ENCODE measurements around the gene OPA3. TPM values are rescaled to one million over a fixed set of nuclear protein-coding genes. Genes with fewer than 3 reads are reported as not detected.

The OPA3 gene
- total and polyA plus RNA-seq, 2 donors (not counting 1 experiment from before 2014, with no cell fraction given), result 7.3 to 11.2 TPM

DNA sequence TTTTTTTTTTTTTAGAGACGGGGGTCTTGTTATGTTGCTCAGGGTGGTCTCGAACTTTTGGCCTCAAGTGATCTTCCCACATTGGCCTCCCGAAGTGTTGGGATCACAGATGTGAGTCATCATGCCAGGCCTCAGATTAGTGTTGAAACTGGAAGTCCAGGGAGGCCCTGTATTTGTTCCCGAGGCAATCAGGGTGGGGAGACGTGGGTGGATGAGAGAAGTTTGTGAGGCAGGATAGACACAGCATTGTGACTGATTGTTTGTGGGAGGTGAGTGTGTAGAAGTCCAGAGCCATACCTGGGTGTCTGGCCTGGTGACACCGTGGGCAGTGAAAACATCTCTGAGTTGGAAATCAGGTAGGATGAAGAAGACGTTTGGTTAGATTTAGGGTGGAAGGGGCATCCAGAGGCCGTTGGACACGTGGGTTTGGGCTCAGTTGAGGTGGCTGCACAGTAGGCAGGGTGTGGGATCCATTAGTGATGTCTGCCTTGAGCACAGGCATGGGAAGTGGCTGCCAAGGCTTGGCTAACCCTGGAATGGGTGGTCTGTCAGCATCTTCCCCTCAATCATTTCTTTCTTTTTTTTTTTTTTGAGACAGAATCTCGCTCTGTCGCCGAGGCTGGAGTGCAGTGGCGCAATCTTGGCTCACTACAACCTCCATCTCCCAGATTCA is 100.2 kb downstream of the OPA3 start:
- Histone ChIP-seq H3K4me3 (ENCODE audit: control extremely low read depth in 1 of 5, extremely low read depth in 1 of 5, insufficient read depth in 1 of 5, low read depth in 2 of 5, low read length in 4 of 5) (no peak overlapping the region), H4K20me1 (ENCODE audit: control insufficient read depth, insufficient read depth, low read length, poor library complexity, severe bottlenecking) (no peaks in the 10 kb centered on the region), H3K36me3 (replicated peaks in 1 of 2; ENCODE audit: control extremely low read depth in 1 of 2, control insufficient read depth in 1 of 2, extremely low read depth in 1 of 2, insufficient read depth in 2 of 2, low read length in 1 of 2) (no peaks in the 10 kb centered on the region), H3K27ac (ENCODE audit: low read length in 2 of 2) (no peak overlapping the region), H3K4me1 (ENCODE audit: control insufficient read depth in 2 of 2, insufficient read depth in 2 of 2, low read length in 2 of 2) (peaks cover 3 to 9% of the 10 kb centered on the region in 2 donors), H3K27me3 (replicated peaks in 1 of 4; ENCODE audit: control extremely low read depth in 1 of 4, control insufficient read depth in 3 of 4, insufficient read depth in 4 of 4, low read length in 3 of 4) (no peaks in the 10 kb centered on the region), H3K4me2 (replicated peaks; ENCODE audit: low read depth, low read length, poor library complexity, severe bottlenecking) (no peak overlapping the region), H3K79me2 (ENCODE audit: control insufficient read depth, insufficient read depth, low read length) (no peaks in the 10 kb centered on the region), H2AFZ (ENCODE audit: insufficient read depth, low read depth, low read length, poor library complexity, severe bottlenecking) (no peak overlapping the region), H3K9ac (ENCODE audit: low read length) (no peak overlapping the region), H3K9me3 (ENCODE audit: control extremely low read depth in 1 of 3, control insufficient read depth in 2 of 3, insufficient read depth in 1 of 3, low read length in 2 of 3) (no peaks in the 10 kb centered on the region)
- Mint-ChIP-seq H3K27ac (no peak overlapping the region), H3K4me1 (peaks cover 12% of the 10 kb centered on the region), H3K9me3 (ENCODE audit: insufficient read depth) (no peaks in the 10 kb centered on the region), H3K4me3 (no peak overlapping the region), H3K27me3 (no peaks in the 10 kb centered on the region)
- POLR2A ChIA-PET, result interaction anchor here (0.6 to 1.6 kb wide), 2 partner anchors 15 to 1627 kb away, joined by 5 to 7 read pairs; no protein-coding TSS in a partner anchor
- no peak for TF ChIP-seq CTCF (IDR thresholded peaks at IDR 0.05)
- TF ChIP-seq EZH2 (IDR thresholded peaks at IDR 0.05; ENCODE audit: borderline replicate concordance, insufficient read depth, low read depth, low read length, poor library complexity, severe bottlenecking), result no peak
- intact Hi-C loops (cut with micrococcal nuclease), result loop anchor here (2.0 to 10.0 kb wide), 3 partner anchors 16 to 240 kb away; partner anchors contain the start of gene EXOC3L2
- DNase-seq (peak; percentile 30), ATAC-seq (ENCODE audit: low read depth) (no peak)
- CTCF ChIA-PET, result interaction anchor here (0.6 to 10.4 kb wide), 17 partner anchors 11 to 158 kb away, joined by 3 to 453 read pairs (median 11); partner anchors contain the start of genes FOSB and RTN2
- WGBS (ENCODE audit: insufficient coverage), result 100% methylated on average over 3 of the region's 13 CpGs

- no peak overlapping the region for H3K9ac ChIP-seq (ENCODE audit: low read length)
- DNase-seq, result no peak
- WGBS (ENCODE audit: insufficient coverage), result 87% methylated on average over 5 of the region's 5 CpGs
- Mint-ChIP-seq H3K4me3 (no peak overlapping the region), H3K9me3 (ENCODE audit: insufficient read depth) (no peaks in the 10 kb centered on the region), H3K4me1 (peaks cover 23% of the 10 kb centered on the region), H3K27ac (no peak overlapping the region), H3K27me3 (no peaks in the 10 kb centered on the region)
- no peaks in the 10 kb centered on the region for H3K9me3 ChIP-seq (ENCODE audit: control extremely low read depth in 1 of 3, control insufficient read depth in 2 of 3, insufficient read depth in 1 of 3, low read length in 2 of 3)
- no peaks in the 10 kb centered on the region for H4K20me1 ChIP-seq (ENCODE audit: control insufficient read depth, insufficient read depth, low read length, poor library complexity, severe bottlenecking)
- H2AFZ ChIP-seq (ENCODE audit: insufficient read depth, low read depth, low read length, poor library complexity, severe bottlenecking), result no peak overlapping the region
- H3K27me3 ChIP-seq (replicated peaks in 1 of 4; ENCODE audit: control extremely low read depth in 1 of 4, control insufficient read depth in 3 of 4, insufficient read depth in 4 of 4, low read length in 3 of 4), result no peaks in the 10 kb centered on the region
- no peak overlapping the region for H3K4me3 ChIP-seq (ENCODE audit: control extremely low read depth in 1 of 5, extremely low read depth in 1 of 5, insufficient read depth in 1 of 5, low read depth in 2 of 5, low read length in 4 of 5)
- H3K4me2 ChIP-seq (replicated peaks; ENCODE audit: low read depth, low read length, poor library complexity, severe bottlenecking), result no peak overlapping the region
- H3K79me2 ChIP-seq (ENCODE audit: control insufficient read depth, insufficient read depth, low read length), result no peaks in the 10 kb centered on the region
- H3K4me1 ChIP-seq (ENCODE audit: control insufficient read depth in 2 of 2, insufficient read depth in 2 of 2, low read length in 2 of 2), result peaks cover 6 to 16% of the 10 kb centered on the region in 2 donors
- no peak overlapping the region for H3K27ac ChIP-seq (ENCODE audit: low read length in 2 of 2)
- TF ChIP-seq EZH2 (IDR thresholded peaks at IDR 0.05; ENCODE audit: borderline replicate concordance, insufficient read depth, low read depth, low read length, poor library complexity, severe bottlenecking), result no peak
- TF ChIP-seq CTCF (IDR thresholded peaks at IDR 0.05), result no peak
- no peaks in the 10 kb centered on the region for H3K36me3 ChIP-seq (replicated peaks in 1 of 2; ENCODE audit: control extremely low read depth in 1 of 2, control insufficient read depth in 1 of 2, extremely low read depth in 1 of 2, insufficient read depth in 2 of 2, low read length in 1 of 2)
- POLR2A ChIA-PET, result no interaction called here
- CTCF ChIA-PET, result interaction anchor here (10.4 kb wide), 1 partner anchor 43 kb away, joined by 453 read pairs; no protein-coding TSS in a partner anchor
- no peak for ATAC-seq (ENCODE audit: low read depth)
- intact Hi-C loops (cut with micrococcal nuclease), result loop anchor here (10.0 kb wide), 1 partner anchor 238 kb away; the partner anchor contains the start of gene EXOC3L2
Measured at GRCh38 chr19:45483033-45483432, 101.6 kb downstream of the OPA3 start.

Data from B cell (primary cell).